ENCODE data around the gene TP63.

The TP63 gene

GRCh38 chr3:189942948-189943347 lies 311.8 kb downstream of the TP63 start:
- DNase-seq, result no peak

- no peak for DNase-seq
Observed at GRCh38 chr3:189944285-189945145, 313.3 kb downstream of the TP63 start.

GRCh38 chr3:189945935-189946709 lies 314.9 kb downstream of the TP63 start:
- DNase-seq, result no peak
